Mesendoderm (in vitro differentiated cells): ENCODE measurements around the gene CASS4. TPM values are rescaled to one million over a fixed set of nuclear protein-coding genes. Genes with fewer than 3 reads are reported as not detected.

Experiments used
- DNase-seq: peaks from one replicate; pipeline ENCODE4 v3.0.0; 2013
- H2AK5ac ChIP-seq: 2 replicates; pipeline ENCODE4 v1.6.1; 2013; ENCODE audit warnings: low read length, inconsistent platforms
- H2BK120ac ChIP-seq: 2 replicates; pipeline ENCODE4 v1.6.1; 2013; ENCODE audit warnings: low read depth, mild to moderate bottlenecking, low read length, moderate library complexity, mixed read lengths
- H2BK15ac ChIP-seq: replicated peaks from 2 replicates; pipeline ENCODE4 v1.6.1; 2013; ENCODE audit warnings: low read depth, mild to moderate bottlenecking, moderate library complexity
- H2BK5ac ChIP-seq: 2 replicates; pipeline ENCODE4 v1.6.1; 2013; ENCODE audit warnings: low read length, inconsistent platforms
- H3K18ac ChIP-seq: 2 replicates; pipeline ENCODE4 v1.6.1; 2013; ENCODE audit warnings: mild to moderate bottlenecking, low read length, mixed read lengths
- H3K23ac ChIP-seq: one replicate; pipeline ENCODE4 v1.6.1; 2013; ENCODE audit warnings: low read length
- H3K27ac ChIP-seq: 2 replicates; pipeline ENCODE4 v1.5.1; 2013; ENCODE audit warnings: low read depth, mild to moderate bottlenecking, inconsistent platforms, low read length, moderate library complexity
- H3K27me3 ChIP-seq: 2 replicates; pipeline ENCODE4 v1.6.1; 2013; ENCODE audit warnings: low read length, control low read depth, mild to moderate bottlenecking, inconsistent platforms; ENCODE audit not compliant: insufficient read depth, poor library complexity
- H3K36me3 ChIP-seq: 2 replicates; pipeline ENCODE4 v1.6.1; 2013; ENCODE audit warnings: low read length, inconsistent platforms; ENCODE audit not compliant: control insufficient read depth, insufficient read depth
- H3K4ac ChIP-seq: one replicate; pipeline ENCODE4 v1.6.1; 2013; ENCODE audit warnings: low read depth, mild to moderate bottlenecking, low read length, moderate library complexity
- H3K4me1 ChIP-seq: 2 replicates; pipeline ENCODE4 v1.6.1; 2013; ENCODE audit warnings: low read depth, low read length, inconsistent platforms; ENCODE audit not compliant: control insufficient read depth
- H3K4me2 ChIP-seq: 2 replicates; pipeline ENCODE4 v1.6.1; 2013; ENCODE audit warnings: low read length
- H3K4me3 ChIP-seq: 2 replicates; pipeline ENCODE4 v1.5.1; 2013; ENCODE audit warnings: mild to moderate bottlenecking, low read length
- H3K56ac ChIP-seq: one replicate; pipeline ENCODE4 v1.6.1; 2013; ENCODE audit warnings: low read length
- H3K79me1 ChIP-seq: 2 replicates; pipeline ENCODE4 v1.6.1; 2013; ENCODE audit warnings: low read length, inconsistent platforms
- H3K79me2 ChIP-seq: 2 replicates; pipeline ENCODE4 v1.6.1; 2013; ENCODE audit warnings: mild to moderate bottlenecking, low read length; ENCODE audit not compliant: control insufficient read depth, insufficient read depth
- H3K9ac ChIP-seq: 2 replicates; pipeline ENCODE4 v1.6.1; 2013; ENCODE audit warnings: low read length, inconsistent platforms
- H4K5ac ChIP-seq: one replicate; pipeline ENCODE4 v1.6.1; 2013; ENCODE audit warnings: low read length
- H4K8ac ChIP-seq: one replicate; pipeline ENCODE4 v1.6.1; 2013; ENCODE audit warnings: low read depth, mild to moderate bottlenecking, control low read depth, low read length, moderate library complexity
- WGBS: extraction: QIAGEN DNeasy Blood & Tissue Kit; methylation state at CpG from one replicate; pipeline ENCODE4 v1.1.7; 2013; ENCODE audit warnings: low lambda C conversion rate, missing lambda C conversion rate; ENCODE audit not compliant: insufficient coverage; ENCODE audit errors: extremely low coverage; 5-methylcytosine and 5-hydroxymethylcytosine counted together
- small RNA-seq: library from polyadenylated mRNA; stranded (forward); fragments of <200 nt; extraction: miRNeasy Mini kit (QIAGEN cat#:217004); gene quantifications from one replicate; pipeline ENCODE3, GENCODE V24; 2013; ENCODE audit not compliant: insufficient read depth

The CASS4 gene

GRCh38 chr20:56506103-56506502 lies 94.0 kb downstream of the CASS4 start:
- no peak overlapping the region for H2BK120ac ChIP-seq
- H3K9ac ChIP-seq, result no peak overlapping the region
- H2BK5ac ChIP-seq, result no peak overlapping the region
- no peaks in the 10 kb centered on the region for H3K36me3 ChIP-seq
- H3K4ac ChIP-seq, result no peak overlapping the region
- no peaks in the 10 kb centered on the region for H3K4me1 ChIP-seq
- no peak overlapping the region for H3K23ac ChIP-seq
- DNase-seq, result no peak
- H3K56ac ChIP-seq, result no peak overlapping the region
- no peak overlapping the region for H4K5ac ChIP-seq
- no peak overlapping the region for H2AK5ac ChIP-seq
- no peak overlapping the region for H4K8ac ChIP-seq
- H3K27ac ChIP-seq, result no peak overlapping the region
- no peak overlapping the region for H3K18ac ChIP-seq
- WGBS, result no CpG with 5 or more reads among the region's 3 CpGs
- H3K4me2 ChIP-seq, result no peak overlapping the region
- no peaks in the 10 kb centered on the region for H3K79me2 ChIP-seq
- no peaks in the 10 kb centered on the region for H3K79me1 ChIP-seq
- no peaks in the 10 kb centered on the region for H3K27me3 ChIP-seq
- H3K4me3 ChIP-seq, result no peak overlapping the region
- H2BK15ac ChIP-seq, result no peak overlapping the region

Small RNA genes lying within 50 kb of the gene (small RNA-seq; reads per million reads assigned to genes)
- not detected for gene RPL39P
